WERI-Rb-1 (cell line): Measurements from ENCODE around the gene PRXL2B.
"Not testable (repeated sequence)": the region's sequence is repeated elsewhere in the genome, so short reads cannot be mapped to it uniquely, and the experiment has no call there.

Experiments used
- DNase-seq: peaks from one replicate; pipeline ENCODE4 v3.0.0-alpha.2; 2020
- H3K27ac ChIP-seq: fragments of 250-450 bp; sonication (Bioruptor Pico); 2 replicates; pipeline ENCODE4 v1.5.1; 2020; ENCODE audit warnings: mild to moderate bottlenecking, moderate library complexity
- H3K27me3 ChIP-seq: fragments of 250-450 bp; sonication (Bioruptor Pico); 2 replicates; pipeline ENCODE4 v1.5.1; 2021; ENCODE audit warnings: mild to moderate bottlenecking, low read depth, moderate library complexity; ENCODE audit not compliant: insufficient read depth, severe bottlenecking
- H3K36me3 ChIP-seq: fragments of 250-450 bp; sonication (Bioruptor Pico); 2 replicates; pipeline ENCODE4 v1.5.1; 2020; ENCODE audit warnings: mild to moderate bottlenecking, moderate library complexity
- H3K4me3 ChIP-seq: 2 replicates; pipeline ENCODE4 v1.5.1; 2011; ENCODE audit warnings: low read depth, mild to moderate bottlenecking, control low read depth, low read length
- H3K9me3 ChIP-seq: fragments of 250-450 bp; sonication (Bioruptor Pico); 2 replicates; pipeline ENCODE4 v1.5.1; 2021; ENCODE audit warnings: mild to moderate bottlenecking, moderate library complexity; ENCODE audit not compliant: severe bottlenecking
- CTCF ChIP-seq: IDR thresholded peaks from 2 replicates; pipeline ENCODE4 v1.5.1; 2011; ENCODE audit warnings: low read depth, mild to moderate bottlenecking, control low read depth, inconsistent platforms, low read length

PRXL2B gene

GRCh38 chr1:2617971-2618470 lies 31.4 kb downstream of the PRXL2B start:
- DNase-seq = no peak
- Histone ChIP-seq H3K27ac (no peak overlapping the region), H3K4me3 (no peak overlapping the region), H3K27me3 (peaks cover 89% of the 10 kb centered on the region), H3K36me3 (no peaks in the 10 kb centered on the region), H3K9me3 (peaks cover 38% of the 10 kb centered on the region)
- no peak for TF ChIP-seq CTCF

GRCh38 chr1:2623571-2624337 lies 37.2 kb downstream of the PRXL2B start:
- DNase-seq = no peak
- Histone ChIP-seq H3K27me3 (peaks cover 88% of the 10 kb centered on the region), H3K4me3 (no peak overlapping the region), H3K36me3 (no peaks in the 10 kb centered on the region), H3K27ac (no peak overlapping the region), H3K9me3 (peaks cover 22% of the 10 kb centered on the region)
- no peak for TF ChIP-seq CTCF

GRCh38 chr1:2624735-2625300 lies 38.2 kb downstream of the PRXL2B start:
- no peak overlapping the region for H3K27ac ChIP-seq
- peaks cover 22% of the 10 kb centered on the region for H3K9me3 ChIP-seq
- peaks cover 86% of the 10 kb centered on the region for H3K27me3 ChIP-seq
- no peak overlapping the region for H3K4me3 ChIP-seq
- H3K36me3 ChIP-seq = no peaks in the 10 kb centered on the region
- no peak for DNase-seq
- TF ChIP-seq CTCF = no peak

GRCh38 chr1:2625311-2625710 lies 38.7 kb downstream of the PRXL2B start:
- Histone ChIP-seq H3K4me3 (no peak overlapping the region), H3K27me3 (peaks cover 86% of the 10 kb centered on the region), H3K27ac (no peak overlapping the region), H3K9me3 (peaks cover 24% of the 10 kb centered on the region), H3K36me3 (no peaks in the 10 kb centered on the region)
- no peak for TF ChIP-seq CTCF
- no peak for DNase-seq

GRCh38 chr1:2625748-2626147 lies 39.2 kb downstream of the PRXL2B start:
- not testable (repeated sequence) for DNase-seq, H3K36me3 ChIP-seq, H3K4me3 ChIP-seq, H3K27ac ChIP-seq
- peaks cover 24% of the 10 kb centered on the region for H3K9me3 ChIP-seq
- peaks cover 85% of the 10 kb centered on the region for H3K27me3 ChIP-seq

GRCh38 chr1:2627746-2628145 lies 41.2 kb downstream of the PRXL2B start:
- Histone ChIP-seq H3K27ac (no peak overlapping the region), H3K9me3 (peaks cover 12% of the 10 kb centered on the region), H3K4me3 (no peak overlapping the region), H3K27me3 (peaks cover 84% of the 10 kb centered on the region), H3K36me3 (no peaks in the 10 kb centered on the region)
- TF ChIP-seq CTCF = no peak
- no peak for DNase-seq
